HG03175 (cell line): ENCODE data around the gene UBAC2.
A peak's percentile ranks its signal among the peaks of the same experiment; 100 is the strongest.

Experiments
- ATAC-seq: cut with Tn5 transposase; IDR thresholded peaks from one replicate; pipeline ENCODE4 v1.9.1; 2021; ENCODE audit warnings: mild to moderate bottlenecking, moderate library complexity; ENCODE audit not compliant: unreplicated experiment

UBAC2 gene

DNA sequence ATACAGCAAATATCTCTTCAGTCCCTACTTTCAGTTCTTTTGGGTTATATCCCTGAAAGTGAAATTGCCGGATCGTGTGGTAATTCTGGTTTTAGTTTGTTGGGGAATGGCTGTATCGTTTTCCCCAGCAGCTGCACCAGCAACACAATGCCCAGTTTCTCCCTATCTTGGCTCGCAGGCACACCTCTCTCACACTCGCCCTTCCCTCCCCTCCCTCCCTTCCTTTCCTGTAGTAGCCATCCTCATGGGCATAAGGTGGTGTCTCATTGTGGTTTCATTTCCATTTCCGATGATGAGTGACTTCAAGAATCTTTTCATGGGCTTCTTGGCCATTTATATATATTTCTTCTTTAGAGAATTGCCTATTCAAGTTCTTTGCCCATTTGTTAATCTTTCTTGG lies 66.2 kb downstream of the UBAC2 start:
- ATAC-seq, result no peak

DNA sequence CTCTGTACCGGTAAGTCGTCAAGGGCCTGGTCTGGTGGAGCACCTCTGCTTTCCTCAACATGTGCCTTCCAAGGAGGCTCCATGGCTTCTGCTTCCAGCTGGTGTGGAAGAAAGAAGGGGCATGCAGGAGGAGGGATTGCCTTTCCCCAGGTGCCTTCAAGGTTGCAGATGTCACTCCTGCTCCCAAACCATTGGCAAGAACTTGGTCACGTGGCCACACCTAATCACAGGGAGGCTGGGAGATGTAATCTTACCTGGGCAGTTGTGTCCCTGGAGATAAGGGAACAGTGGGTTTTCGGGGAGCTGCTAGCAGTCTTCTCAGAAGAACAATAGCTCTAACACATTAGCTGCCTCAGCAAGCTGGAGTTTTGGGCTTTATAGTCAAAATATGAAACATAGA lies 67.3 kb downstream of the UBAC2 start:
- ATAC-seq, result no peak

DNA sequence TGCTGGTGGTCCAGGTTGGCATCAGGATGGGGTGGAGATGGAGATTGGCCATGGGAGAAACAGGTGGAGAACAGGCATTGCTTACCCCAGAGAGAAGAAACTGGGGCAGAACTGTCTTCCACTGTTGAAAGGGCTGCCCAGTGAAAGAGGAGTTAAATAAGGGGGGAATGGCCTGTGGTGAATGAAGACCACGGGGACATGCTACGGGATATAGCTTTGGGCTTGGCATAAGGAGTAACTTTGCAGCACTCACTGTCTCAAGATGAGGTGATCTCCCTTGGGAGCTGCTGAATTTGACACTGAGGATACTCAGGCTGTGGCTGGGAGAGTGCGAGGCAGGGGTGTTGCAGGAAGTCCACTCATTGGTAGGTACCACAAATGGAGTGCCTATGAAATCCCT lies 68.2 kb downstream of the UBAC2 start:
- no peak for ATAC-seq

DNA sequence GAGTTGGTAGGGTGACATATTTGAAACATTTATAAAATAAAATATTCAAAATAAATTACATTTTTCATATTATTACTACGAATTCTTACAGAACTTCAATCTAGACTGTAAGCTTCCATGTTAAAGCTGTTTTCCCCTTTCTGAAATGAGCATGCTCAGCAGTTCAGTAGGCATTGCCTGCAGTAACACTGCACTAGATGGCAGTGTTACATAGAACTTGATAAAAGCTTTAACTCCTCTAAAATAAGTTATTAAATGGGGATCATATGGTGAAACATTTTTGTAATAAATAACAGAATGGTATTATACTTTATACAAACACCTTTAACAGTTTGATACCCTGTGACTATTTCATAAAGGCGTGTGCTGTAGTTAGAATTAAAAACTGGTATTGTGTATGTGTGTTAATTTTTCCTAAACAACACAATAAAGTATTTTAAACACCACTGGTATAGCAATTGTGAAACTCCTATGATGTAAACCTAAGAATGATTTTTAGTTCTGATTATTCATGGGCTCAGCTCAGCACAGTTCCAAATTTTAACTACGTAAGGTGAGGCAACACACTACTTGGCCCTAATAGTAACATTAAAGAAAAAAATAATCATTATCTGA lies 69.1 kb downstream of the UBAC2 start:
- ATAC-seq, result peak; percentile 70

DNA sequence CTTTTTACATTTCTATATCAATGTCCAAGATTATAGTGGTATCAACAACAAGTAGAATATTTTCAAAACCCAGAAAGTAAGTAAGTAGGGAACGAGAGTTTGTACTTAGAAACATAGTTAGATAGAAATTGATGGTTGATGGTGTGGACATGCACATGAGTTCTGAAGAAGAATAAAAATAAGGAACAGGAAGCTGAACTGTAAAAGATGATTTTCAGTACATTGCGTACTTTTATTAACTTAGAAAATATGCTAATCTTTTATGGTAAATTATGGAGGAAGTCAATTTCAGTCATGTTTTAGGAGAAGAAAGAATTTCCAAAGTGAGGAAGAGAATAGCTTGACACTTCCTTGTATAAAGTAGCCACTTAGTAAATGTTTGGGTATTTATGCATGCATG lies 69.9 kb downstream of the UBAC2 start:
- no peak for ATAC-seq

DNA sequence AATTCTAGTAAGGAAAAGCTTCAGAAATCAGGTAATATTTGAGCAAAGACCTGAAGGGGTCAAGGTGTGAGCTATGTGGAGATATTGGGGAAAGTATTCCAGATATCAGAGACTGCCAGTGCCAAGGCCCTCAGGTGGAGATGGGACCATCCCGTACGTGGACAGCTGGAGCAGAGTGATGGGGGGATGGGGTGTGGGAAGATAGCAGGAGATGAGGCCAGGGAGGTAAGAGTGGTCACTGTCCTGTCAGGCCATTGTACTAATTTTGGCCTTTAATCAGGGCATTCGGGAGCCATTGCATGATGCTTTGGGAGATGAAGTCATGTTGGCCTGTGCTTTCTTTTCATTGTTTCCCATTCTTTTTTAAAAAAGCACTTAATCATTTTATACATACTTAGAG lies 70.6 kb downstream of the UBAC2 start:
- no peak for ATAC-seq

DNA sequence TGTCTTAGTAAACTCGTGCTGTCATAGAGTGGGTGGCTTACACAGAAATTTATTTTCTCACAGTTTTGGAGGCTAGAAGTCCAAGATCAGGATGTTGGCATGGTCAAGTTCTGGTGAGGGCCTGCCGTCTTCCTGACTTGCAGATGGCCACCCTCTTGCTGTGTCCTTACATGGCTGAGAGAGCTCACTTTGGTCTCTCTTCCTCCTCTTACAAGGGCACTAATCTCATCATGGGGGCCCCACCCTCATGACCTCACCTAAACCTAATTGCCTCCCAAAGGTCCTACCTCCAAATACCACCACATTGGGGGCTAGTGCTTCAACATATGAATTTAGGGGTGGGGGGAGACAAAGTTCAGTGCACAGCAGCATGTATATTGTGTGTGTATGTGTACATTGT lies 71.8 kb downstream of the UBAC2 start:
- ATAC-seq, result no peak

DNA sequence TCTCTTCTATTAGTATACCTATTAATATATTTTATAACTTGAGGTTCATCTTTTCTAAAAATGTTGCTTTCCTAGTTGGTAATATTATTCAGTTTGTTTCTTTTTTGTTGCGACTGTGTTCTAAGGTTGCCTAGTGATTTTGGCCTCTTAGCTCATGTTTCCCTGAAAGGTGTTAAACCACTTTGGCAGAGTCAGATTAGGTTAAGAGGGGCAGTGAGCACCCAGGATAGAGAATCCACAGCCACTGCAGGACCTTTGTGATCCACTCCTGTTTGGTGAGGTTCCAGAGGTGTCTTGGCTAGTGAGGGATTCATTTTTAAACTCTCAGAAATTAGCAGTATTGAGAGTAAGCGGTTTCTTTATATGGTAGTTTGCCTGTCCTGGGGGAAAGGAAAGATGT lies 72.5 kb downstream of the UBAC2 start:
- no peak for ATAC-seq

DNA sequence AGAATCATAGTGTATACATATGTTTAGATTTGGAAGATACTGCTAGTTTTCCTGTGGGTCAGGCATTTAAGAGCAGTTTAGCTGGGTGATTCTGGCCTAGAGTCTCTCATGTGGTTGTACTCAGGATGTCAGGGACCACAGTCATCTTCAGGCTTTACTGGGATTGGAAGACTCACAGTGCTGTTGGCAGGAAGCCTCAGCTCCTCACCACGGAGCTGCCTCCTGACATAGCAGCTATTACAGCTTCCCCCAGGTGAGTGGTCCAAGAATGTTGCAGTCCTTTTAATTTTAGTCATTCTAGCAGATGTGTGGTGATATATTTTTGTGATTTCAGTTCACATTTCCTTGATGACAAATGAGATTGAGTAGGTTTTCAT lies 74.4 kb downstream of the UBAC2 start:
- no peak for ATAC-seq

DNA sequence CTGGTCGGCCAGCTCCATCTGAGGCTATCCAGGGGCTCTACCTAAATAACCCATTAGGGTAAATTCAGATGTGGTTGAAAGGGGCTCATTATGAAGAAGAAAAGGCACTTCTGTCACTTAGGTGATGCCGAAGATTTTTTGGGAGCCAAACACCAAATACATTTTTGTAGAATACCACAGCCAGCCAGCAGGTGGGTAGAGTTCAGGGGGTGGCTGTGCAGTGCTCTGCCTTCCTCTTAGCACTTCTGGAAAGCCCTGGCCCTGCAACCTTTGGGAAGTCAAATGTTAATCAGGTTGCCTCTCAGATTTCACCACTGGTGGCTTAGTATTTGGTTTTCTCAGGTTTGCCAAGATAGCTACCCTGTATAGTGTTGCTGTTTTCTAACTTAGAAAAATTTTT lies 76.1 kb downstream of the UBAC2 start:
- no peak for ATAC-seq

DNA sequence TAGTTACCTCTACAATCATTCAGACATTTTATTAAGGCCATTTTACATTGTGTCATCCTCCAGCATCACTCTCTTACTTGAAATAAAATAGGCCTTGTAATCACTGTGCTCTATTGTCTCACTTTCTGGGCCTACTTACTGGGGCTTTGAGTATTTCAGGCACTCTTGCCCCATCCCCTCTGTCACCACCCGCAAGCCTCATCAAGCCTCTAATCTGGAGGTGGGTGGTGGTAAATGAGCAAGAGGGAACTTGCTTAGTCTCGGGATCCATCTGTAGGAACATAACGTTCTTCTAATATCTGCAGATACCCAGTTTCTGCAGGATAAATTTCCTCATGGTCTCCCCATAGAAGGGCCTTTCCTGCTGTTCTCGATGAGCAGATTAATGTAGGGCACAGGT lies 77.0 kb downstream of the UBAC2 start:
- ATAC-seq, result no peak

DNA sequence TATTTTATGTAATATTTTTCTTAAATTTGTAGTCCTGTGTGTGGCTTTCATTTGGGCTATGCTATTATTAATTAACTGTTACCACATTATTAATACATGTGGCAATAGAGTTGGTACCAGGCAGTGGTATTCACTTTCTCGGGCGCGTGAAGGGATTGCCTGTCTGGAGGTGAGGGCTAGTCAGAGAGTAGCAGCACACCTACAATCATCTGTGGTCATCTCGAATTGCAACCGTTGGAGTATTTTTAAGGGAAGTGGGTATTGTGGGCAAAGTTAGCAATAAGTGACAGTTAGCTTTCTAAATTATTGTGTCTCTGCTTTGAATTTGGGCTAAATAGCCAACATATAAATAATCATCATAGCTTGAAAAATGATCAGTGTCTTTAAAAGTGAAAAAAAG lies 77.5 kb downstream of the UBAC2 start:
- no peak for ATAC-seq

DNA sequence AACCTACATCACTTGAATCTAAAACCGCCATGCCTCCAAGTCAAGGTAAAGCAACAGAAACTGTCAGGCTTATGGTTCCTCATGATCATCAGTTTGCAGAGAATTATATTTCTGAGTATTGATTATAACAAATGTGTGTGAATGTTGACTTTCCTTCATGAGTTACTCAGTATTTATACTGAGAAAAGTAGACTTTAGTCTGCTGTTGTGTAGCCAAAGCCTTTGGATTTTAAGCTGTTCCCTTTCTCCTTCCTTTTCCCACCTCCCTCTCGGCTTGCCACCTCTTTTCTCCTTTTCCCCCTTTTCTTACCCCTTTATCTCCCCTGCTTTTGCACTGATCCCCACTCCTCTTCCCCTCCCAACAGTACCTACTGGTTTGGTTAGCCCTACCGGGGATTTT lies 78.2 kb downstream of the UBAC2 start:
- ATAC-seq, result no peak

DNA sequence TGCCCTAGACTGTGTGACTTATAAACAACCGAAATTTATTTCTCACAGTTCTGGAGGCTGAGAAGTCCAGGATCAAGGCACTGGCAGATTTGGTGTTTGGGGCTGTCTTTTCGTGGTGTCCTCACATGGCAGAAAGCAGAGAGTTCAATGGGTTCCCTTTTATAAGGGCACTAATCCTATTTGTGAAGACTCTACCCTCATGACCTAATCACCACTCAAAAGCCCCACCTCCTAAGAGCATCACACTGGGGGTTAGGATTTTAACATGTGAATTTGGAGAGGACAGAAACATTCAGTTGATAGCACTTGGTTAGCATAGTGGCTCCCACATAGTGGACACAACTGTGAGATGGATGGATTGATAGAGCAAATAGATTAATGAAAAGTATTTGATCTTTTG lies 79.0 kb downstream of the UBAC2 start:
- ATAC-seq, result no peak

DNA sequence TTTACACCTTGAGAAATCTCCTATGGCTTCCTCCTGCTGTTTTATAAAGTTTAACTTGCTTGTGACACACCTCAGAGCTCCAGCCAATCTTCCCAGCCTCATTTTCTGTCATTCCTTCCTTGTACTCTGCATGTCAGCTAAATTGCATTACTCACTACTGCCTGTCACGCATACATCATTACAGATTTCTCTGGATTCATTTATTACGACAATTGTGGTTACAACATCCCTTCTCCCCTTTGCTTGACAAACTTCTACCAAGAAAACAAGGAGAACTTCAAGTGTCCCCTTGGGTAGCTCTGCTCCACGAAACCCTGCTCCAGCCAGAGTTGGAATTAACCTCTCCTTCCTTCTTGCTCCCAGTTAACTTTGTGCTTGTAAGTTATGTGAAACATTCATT lies 79.5 kb downstream of the UBAC2 start:
- ATAC-seq, result no peak

DNA sequence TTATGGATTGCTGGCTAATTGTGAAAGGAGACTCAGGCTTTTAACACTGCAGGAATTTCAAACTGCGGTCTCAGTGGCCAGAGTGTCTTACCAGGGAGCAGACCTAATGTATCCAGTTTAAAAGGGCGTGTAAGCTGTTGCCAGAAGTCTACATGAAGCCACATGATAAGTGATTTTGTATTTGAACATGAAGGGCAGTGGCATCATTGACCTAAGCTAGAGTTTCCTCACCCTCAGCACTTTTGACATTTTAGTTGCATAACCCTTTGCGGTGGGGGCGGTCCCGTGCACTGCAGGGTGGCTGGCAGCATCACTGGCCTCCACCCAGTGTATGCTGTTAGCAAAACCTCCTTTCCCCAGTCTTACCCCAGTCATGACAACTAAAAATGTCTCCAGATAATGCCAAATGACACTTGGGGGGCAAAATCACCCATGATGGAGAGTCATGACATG lies 81.2 kb downstream of the UBAC2 start:
- ATAC-seq, result peak; percentile 70

DNA sequence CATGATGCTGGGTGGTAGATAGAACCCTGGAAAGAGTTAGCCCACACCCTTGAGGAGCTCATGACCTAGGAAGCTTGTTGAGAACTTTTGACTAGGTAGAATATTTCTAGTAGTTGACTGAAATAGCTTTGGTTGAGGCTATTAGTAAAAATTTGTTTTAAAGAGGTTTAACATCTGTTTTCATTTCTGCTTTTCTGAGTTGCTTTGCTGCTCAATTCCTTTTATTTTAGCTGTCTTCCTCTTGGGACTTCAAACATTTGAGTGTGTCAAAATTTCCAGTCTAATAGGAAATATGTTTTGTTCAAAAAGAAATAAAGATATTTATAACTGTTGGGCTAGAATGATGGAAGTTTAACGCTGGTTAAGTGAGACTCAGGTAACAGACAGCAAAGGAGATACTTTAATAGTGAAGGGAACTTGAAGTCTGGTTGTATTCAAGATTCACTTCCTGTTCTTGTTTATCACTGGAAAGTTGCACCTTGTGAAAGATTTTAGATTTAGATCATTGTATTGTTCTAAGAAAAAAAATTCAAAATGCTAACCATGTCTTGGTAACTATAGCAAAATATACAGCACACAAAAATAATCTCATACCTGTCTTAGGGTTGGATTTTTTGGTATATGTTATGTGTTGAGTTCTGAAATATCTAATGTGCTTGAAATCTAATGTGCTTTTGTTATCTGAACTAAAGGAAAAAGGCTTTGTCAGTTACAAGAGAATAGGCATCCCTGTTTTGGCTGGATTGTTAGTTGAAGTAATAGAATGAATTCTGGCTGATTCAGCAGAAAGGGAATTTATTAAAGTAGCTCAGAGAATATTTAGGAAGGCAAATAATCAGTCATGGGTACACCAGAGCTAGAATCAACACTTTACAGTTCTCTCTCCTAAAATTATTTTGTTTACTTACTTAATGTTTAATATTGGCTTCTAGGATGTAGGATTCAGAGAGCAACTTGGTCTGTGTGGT lies 81.9 kb downstream of the UBAC2 start:
- peak; percentile 63 for ATAC-seq

DNA sequence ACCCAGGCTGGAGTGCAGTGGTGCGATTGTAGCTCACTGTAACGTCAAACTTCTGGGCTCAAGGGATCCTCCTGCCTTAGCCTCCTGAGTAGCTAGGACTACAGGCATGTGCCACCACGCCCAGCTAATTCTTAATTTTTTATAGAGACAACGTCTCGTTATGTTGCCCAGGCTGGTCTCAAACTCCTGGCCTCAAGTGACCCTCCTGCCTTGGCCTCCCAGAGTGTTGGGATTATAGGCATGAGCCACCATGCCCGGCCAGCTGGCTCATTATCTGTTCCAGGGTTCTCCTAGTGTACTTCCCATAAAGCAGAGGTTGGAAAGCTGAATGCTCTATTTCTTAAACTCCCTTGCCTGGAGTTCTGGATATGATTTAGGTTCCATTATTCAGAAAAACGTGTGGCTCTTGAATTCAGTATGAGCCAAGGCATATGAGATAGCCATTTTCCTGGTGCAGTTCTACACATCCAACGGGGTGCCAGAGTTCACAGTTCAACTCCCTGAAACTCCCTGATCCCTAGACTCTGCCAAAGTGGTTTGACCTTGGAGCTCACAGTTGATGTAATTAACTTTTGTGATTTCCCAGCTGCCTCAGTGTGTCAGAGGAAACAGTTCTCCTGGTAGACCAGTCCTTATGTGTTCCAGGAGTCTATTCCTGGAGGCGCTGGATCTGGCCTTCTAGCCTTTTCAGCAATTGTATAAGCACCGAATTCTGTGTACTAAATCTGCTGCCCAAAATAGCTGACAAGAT lies 85.0 kb downstream of the UBAC2 start:
- ATAC-seq, result no peak

DNA sequence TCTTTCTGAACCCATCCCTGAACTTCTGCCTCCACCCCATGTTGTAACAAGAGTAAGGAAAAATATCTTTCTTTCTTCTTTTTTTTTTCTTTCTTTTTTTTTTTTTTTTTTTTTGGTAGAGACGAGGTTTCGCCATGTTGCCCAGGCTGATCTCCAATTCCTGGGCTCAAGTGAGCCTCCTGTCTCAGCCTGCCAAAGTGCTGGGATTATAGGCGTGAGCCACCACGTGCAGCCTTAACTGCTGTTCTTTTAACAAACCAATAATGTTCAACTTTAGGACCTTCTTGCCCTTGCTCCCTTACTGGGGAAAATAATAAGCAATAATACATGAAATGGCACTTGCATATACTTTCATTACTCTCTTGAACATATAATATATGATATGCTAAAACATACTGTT lies 86.9 kb downstream of the UBAC2 start:
- no peak for ATAC-seq

DNA sequence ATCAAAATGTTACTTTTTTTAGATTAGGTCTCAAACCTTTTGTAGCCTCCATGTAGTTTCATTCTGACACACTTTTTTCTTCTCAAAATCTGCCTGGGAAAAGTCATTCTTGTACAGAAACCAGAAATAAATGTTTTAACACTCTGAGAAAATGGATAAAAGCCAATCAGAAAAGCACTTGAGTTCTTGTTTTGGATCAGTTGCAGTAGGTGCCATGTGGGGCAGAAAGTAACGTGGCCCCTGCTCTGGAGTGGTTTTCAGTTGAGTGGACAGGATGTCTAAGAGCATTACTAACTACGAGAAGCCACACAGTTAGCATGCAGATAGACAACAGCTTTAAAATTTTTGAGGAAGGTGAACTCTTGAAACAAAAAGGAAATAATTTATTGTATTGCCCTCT lies 87.4 kb downstream of the UBAC2 start:
- peak; percentile 91 for ATAC-seq

DNA sequence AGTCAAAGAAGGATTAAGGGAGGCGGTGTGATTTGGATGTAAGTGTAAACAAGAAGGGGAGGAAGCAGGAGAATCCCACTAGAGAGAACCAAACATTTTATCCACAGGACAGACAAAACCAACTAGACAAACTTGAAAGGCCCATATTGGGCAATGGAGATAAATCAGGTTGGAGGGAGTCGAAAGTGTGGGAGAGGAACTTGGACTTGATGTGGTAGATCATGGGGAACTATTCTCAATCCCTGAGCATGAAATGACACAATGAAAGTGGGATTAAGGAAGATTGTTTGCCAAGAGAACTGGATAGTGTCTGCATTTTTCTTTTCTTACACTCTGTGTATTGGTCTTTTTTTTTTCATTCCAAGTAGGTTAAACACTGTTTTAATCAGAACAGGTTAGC lies 88.6 kb downstream of the UBAC2 start:
- no peak for ATAC-seq
